Memory B cell (primary cell): Measurements from ENCODE around the gene RESP18.

Experiments used
- ATAC-seq: fragments of 150-1000 bp; cut with Tn5 transposase; 2 replicates; pipeline ENCODE4 v1.10.0; 2021; ENCODE audit warnings: low read depth, mild to moderate bottlenecking, moderate library complexity
- DNase-seq, 2 donors: peaks; one replicate each; pipeline ENCODE4 v3.0.0; 2022; ENCODE audit warnings: low spot score in 2 of 2
- H3K27ac Mint-ChIP-seq: one replicate; pipeline ENCODE4 v1.8.0; 2022; ENCODE audit warnings: mild to moderate bottlenecking, moderate library complexity, mixed read lengths
- H3K27me3 Mint-ChIP-seq: one replicate; pipeline ENCODE4 v1.8.0; 2022; ENCODE audit warnings: mixed read lengths
- H3K36me3 Mint-ChIP-seq: one replicate; pipeline ENCODE4 v1.8.0; 2022; ENCODE audit warnings: mild to moderate bottlenecking, mixed read lengths
- H3K4me1 Mint-ChIP-seq: one replicate; pipeline ENCODE4 v1.8.0; 2022; ENCODE audit warnings: mixed read lengths
- H3K4me3 Mint-ChIP-seq: one replicate; pipeline ENCODE4 v1.8.0; 2022; ENCODE audit warnings: mild to moderate bottlenecking, moderate library complexity, mixed read lengths
- H3K9me3 Mint-ChIP-seq: one replicate; pipeline ENCODE4 v1.8.0; 2022; ENCODE audit warnings: mixed read lengths

Gene RESP18

DNA sequence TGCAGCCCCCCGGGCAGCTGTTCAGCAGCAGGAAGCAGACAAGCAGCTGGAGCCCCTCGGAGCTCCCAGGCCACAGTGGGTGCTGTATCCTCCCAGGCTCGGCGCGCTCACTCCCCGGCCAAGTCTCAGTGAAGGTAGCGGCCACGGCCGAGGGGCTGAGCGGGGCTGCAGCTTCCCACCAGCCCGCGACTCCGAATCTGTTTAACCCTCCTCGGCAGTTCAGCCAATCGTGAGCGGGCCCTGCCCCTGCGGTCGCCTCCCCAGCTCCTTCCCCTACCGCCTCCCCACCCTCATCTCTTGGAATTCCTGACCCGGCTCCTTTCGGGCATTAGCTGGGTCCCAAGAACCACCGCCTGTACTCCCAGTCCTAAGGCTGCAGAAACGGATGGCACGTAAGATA is at the start of gene RESP18:
RESP18 (minus strand) TSS at position 203 of the 400 bp plus-strand sequence.
- H3K27ac Mint-ChIP-seq = no peak within 1 kb of the TSS
- no peak within 1 kb of the TSS for H3K4me3 Mint-ChIP-seq
- H3K27me3 Mint-ChIP-seq = peaks cover 27% of the 10 kb centered on the region
- DNase-seq (no peak), ATAC-seq (no peak)
- H3K9me3 Mint-ChIP-seq = peaks cover 11% of the 10 kb centered on the region
- H3K36me3 Mint-ChIP-seq = peaks cover 2% of the 10 kb centered on the region
- no peaks in the 10 kb centered on the region for H3K4me1 Mint-ChIP-seq

DNA sequence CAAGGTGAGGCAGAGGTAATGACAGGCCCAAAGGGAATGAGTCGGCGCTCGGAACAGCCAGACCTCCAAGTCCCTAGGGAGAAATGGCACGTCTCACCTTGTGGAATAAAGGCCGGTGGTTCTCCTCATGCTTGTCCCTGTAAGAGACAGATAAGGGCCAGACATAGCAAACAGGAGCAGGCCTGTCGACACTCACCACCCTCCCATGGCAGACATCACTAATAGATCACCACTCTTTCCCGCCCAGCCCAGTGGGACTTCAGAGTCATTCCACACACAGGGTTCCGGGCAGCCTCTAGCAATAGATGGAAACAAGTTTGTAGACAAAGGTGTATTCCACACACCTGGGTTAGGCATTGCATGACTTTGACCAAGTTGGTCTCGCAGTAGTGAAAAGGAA is 48.9 kb upstream of the RESP18 start:
- no peak for ATAC-seq
- DNase-seq = no peak
- Mint-ChIP-seq H3K27me3 (no peaks in the 10 kb centered on the region), H3K36me3 (peaks cover 42% of the 10 kb centered on the region), H3K4me3 (no peak overlapping the region), H3K9me3 (no peaks in the 10 kb centered on the region), H3K4me1 (peaks cover under 1% of the 10 kb centered on the region), H3K27ac (no peak overlapping the region)

DNA sequence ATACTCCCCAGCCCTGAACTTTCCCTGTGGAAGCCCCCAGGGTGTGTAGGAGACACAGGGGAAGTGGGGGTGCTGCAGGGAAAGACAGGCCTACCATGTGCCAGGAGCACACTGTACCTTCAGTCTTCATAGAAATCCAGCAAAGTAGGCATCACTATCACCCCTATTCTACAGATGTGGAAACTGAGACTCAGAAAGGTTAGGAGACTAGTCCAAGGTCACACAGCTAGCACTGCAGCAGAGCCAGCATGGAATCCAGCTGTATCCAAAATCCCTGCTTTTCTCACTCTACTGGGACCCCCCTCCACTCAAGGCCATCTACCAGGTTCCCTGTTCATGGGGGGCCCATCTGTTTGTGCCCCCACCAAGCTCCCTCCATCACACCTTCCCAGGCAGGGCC is 48.4 kb upstream of the RESP18 start:
- DNase-seq (no peak), ATAC-seq (no peak)
- no peaks in the 10 kb centered on the region for H3K4me1 Mint-ChIP-seq
- H3K9me3 Mint-ChIP-seq = no peaks in the 10 kb centered on the region
- peaks cover 41% of the 10 kb centered on the region for H3K36me3 Mint-ChIP-seq
- no peak overlapping the region for H3K27ac Mint-ChIP-seq
- no peaks in the 10 kb centered on the region for H3K27me3 Mint-ChIP-seq
- no peak overlapping the region for H3K4me3 Mint-ChIP-seq

DNA sequence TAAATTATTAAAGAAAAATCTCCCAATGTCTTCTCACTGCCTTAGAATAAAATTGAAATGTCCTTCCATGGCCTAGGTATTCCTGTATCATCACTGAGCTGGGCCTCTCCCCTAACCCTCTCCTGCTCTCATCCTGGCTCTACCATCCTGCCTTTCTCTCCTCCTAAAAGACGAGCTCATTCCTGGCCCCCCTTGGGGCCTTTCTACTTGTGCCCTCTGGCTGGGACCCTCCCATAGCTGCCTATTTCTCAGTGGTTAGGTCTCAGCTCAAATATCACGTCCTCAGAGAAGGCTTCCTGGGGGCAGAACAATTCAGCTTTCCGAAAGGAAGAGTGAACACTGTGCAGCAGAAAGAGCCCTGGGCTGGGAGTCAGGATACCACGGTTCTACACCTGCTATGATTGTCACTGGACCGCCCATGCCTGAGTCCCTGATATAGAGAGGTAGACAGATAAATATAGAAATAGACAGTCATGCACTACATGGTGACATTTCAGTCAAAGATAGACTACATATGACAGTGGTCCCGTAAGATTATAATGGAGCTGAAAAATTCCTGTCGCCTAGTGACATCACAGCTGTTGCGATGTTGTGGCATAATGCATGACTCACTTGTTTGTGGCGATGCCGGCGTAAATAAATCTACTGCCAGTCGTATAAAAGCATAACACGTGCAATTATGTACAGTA is 45.8 kb upstream of the RESP18 start:
- DNase-seq = no peak
- Mint-ChIP-seq H3K27ac (no peak overlapping the region), H3K9me3 (no peaks in the 10 kb centered on the region), H3K4me3 (no peak overlapping the region), H3K27me3 (no peaks in the 10 kb centered on the region), H3K36me3 (peaks cover 43% of the 10 kb centered on the region), H3K4me1 (no peaks in the 10 kb centered on the region)
- ATAC-seq = no peak

DNA sequence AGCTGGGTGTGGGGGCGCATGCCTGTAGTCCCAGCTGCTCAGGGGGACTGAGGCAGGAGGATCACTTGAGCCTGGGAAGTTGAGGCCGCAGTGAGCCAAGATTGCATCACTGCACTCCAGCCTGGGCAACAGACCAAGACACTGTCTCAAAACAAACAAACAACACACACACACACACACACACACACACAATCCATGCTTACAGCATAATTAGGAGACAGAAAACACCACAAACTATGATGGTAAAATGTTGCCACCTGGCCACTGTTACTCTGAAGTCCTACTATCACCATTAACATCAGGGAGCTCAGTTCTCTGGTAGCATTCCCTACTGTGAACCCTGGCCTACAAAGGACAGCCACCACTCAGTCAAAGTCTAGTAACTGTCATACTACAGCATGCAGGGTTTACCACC is 36.9 kb upstream of the RESP18 start:
- H3K27ac Mint-ChIP-seq = no peak overlapping the region
- no peak for DNase-seq

DNA sequence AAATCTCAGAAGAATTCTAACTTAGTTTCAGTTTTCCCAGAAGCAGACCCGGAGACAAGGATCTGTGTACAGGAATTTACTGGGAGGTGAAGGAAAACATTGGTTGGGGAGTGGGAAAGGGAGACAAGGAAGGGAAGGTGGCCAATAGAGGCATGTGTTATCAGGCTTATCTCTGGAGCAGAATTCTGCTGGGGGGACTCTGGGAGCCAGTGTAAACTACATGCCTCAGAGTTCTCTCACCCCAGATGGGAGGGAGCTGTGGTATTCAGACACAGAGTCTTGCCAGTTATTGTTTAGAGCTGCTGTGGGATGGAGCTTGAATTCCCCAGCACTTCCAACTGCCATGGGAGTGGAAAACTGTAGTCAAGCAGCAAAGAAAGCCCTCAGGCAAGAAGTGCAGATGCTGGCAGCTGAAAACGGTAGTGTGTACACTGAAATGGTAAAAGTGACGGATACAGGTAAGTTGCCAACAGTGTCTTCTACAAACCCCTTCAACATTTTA is 36.2 kb upstream of the RESP18 start:
- no peak for DNase-seq
- ATAC-seq = no peak
- Mint-ChIP-seq H3K4me1 (peaks cover 3% of the 10 kb centered on the region), H3K27ac (no peak overlapping the region), H3K9me3 (no peaks in the 10 kb centered on the region), H3K27me3 (no peaks in the 10 kb centered on the region), H3K36me3 (peaks cover 10% of the 10 kb centered on the region), H3K4me3 (no peak overlapping the region)

More for the DNA sequence above, 36.9 kb upstream of the RESP18 start:
- Mint-ChIP-seq H3K9me3 (no peaks in the 10 kb centered on the region), H3K4me1 (peaks cover 3% of the 10 kb centered on the region), H3K4me3 (no peak overlapping the region), H3K36me3 (peaks cover 17% of the 10 kb centered on the region), H3K27me3 (no peaks in the 10 kb centered on the region)
- no peak for ATAC-seq

DNA sequence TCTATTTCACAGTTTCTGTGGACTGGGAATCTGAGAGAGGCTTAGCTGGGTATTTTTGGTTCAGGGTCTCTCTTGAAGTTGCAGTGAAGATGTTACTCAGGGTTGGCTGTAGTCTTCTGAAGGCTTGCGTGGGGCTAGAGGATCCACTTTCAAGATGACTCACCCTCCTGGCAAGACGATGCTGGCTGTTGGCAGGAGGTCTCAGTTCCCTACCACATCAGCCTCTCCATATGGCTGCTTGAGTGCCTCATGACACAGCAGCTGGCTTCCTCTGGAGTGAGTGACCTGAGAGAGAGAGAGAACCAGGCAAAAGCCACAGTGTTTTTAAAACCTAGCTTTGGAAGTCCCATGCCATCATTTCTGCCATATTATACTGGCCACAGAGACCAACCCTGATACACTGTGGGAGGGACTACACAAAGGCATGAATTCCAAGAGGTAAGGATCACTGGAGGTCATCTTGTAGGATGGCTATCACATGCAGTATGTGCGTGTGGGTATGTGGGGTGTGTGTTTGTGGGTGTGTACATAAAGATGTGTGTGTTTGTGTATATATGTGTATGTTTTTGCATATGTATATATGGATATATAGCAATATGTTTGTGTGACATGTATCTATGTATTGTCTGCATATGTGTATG is 30.1 kb upstream of the RESP18 start:
- ATAC-seq (no peak), DNase-seq (no peak)
- Mint-ChIP-seq H3K4me1 (no peaks in the 10 kb centered on the region), H3K27ac (no peak overlapping the region), H3K9me3 (no peaks in the 10 kb centered on the region), H3K36me3 (peaks cover 6% of the 10 kb centered on the region), H3K27me3 (peaks cover 13% of the 10 kb centered on the region), H3K4me3 (no peak overlapping the region)

DNA sequence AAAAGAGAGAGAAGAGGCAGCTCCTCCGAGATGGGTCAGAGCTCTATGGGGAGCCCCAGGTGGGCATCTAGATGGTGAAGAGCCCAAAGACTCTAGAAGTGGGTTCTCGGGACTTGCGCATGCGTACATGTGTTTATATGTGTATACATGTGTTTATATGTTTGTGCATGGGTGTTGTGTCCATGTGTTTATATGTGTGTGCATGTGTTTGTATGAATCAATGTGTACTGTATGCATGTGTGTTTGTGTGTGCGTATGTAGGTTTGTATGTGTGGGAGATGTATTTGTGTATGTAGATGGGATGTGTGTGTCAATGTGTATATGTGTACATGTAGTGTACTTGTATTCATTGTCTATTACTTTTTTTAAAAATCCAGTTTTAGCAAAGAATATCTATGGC is 29.5 kb upstream of the RESP18 start:
- Mint-ChIP-seq H3K9me3 (no peaks in the 10 kb centered on the region), H3K27ac (no peak overlapping the region), H3K4me1 (no peaks in the 10 kb centered on the region), H3K4me3 (no peak overlapping the region), H3K36me3 (peaks cover 6% of the 10 kb centered on the region), H3K27me3 (peaks cover 15% of the 10 kb centered on the region)
- ATAC-seq = no peak
- no peak for DNase-seq

DNA sequence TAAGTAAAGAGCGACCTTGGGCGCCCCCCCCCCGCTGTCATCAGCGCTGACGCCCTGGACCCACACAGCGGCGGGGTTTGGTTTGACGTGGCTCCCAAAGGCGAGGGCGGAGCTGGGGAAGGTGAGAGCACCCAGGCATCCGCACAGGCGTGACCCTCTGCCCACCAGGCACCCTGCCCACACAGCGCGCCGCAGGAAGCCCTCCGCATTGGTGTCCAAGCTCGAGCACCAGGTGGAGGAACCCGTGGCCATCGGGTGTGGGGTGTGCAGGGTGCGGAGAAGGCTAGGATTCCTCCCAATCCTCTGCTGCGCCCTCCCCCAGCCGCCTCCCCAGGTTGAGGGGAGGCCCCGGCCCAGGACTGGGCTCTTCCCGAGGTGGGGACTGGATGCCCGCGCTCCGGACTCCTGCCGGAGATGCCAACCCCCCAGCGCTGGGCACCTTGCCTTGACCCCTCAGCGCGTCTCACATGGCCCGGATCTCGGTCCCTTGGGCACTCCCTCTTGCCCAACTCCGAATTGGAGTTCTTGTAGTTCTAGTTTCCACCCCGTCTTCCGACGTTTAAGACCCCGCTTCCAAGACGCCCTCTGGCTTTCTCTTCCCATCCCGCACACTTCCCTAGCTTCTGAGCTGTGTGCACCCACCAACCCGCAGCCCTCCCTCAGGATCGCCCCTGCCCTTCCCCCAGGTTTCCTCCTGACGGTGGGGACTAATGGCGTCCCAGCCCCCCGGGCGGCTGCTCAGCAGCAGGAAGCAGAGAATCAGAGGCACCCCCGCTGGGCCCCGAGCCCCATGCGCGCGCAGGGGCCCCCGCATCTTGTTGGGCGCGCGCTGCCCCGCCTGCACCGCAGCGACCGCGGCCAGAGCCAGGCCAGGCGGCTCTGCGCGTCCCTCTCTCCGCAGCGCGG is 25.9 kb upstream of the RESP18 start:
- H3K4me3 Mint-ChIP-seq = no peak overlapping the region
- DNase-seq (no peak), ATAC-seq (no peak)
- H3K9me3 Mint-ChIP-seq = no peaks in the 10 kb centered on the region
- H3K27ac Mint-ChIP-seq = no peak overlapping the region
- peaks cover 6% of the 10 kb centered on the region for H3K36me3 Mint-ChIP-seq
- H3K4me1 Mint-ChIP-seq = no peaks in the 10 kb centered on the region
- peaks cover 25% of the 10 kb centered on the region for H3K27me3 Mint-ChIP-seq

DNA sequence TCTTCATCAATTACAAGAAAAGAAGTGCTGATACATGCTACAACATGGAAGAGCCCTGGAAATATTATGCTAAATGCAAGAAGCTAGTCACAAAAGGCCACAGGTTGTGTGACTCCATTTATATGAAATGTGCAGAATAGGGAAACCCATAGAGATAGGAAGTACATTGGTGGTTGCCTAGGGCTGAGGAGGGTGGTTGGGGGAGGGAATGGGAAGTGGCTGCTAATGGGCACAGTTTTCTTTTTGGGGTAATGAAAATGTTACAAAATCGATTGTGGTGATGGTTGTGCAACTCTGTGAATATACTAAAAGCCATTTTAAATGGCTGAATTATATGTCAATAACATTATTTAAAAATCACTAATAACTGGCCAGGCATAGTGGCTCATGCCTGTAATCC is 24.3 kb upstream of the RESP18 start:
- DNase-seq = no peak

DNA sequence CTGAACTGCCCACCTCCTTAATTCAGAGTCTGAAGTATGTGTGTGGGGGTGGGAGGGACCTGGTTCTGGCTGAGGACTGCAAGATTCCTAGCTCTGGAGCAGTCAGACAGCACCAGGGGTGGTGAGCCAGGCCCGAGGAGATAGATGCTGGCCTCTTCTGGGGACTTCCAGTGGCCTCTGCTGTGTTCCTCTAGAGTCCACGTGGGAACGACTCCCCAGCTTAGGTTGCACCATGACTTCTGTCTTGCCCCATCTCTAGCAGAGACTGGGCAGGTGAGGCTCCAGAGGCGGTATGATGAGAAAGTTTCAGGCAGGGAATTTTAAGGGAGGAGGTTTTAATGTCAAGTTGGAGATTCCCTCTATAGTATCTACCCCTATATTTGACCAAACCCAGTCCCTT is 22.0 kb upstream of the RESP18 start:
- no peaks in the 10 kb centered on the region for H3K4me1 Mint-ChIP-seq
- H3K4me3 Mint-ChIP-seq = no peak overlapping the region
- ATAC-seq (no peak), DNase-seq (no peak)
- H3K27me3 Mint-ChIP-seq = peaks cover 23% of the 10 kb centered on the region
- no peaks in the 10 kb centered on the region for H3K36me3 Mint-ChIP-seq
- H3K27ac Mint-ChIP-seq = no peak overlapping the region
- H3K9me3 Mint-ChIP-seq = no peaks in the 10 kb centered on the region

More for the DNA sequence above, 24.3 kb upstream of the RESP18 start:
- no peak for ATAC-seq
- no peak overlapping the region for H3K27ac Mint-ChIP-seq
- peaks cover 27% of the 10 kb centered on the region for H3K27me3 Mint-ChIP-seq
- no peak overlapping the region for H3K4me3 Mint-ChIP-seq
- no peaks in the 10 kb centered on the region for H3K4me1 Mint-ChIP-seq
- no peaks in the 10 kb centered on the region for H3K9me3 Mint-ChIP-seq
- peaks cover 5% of the 10 kb centered on the region for H3K36me3 Mint-ChIP-seq

DNA sequence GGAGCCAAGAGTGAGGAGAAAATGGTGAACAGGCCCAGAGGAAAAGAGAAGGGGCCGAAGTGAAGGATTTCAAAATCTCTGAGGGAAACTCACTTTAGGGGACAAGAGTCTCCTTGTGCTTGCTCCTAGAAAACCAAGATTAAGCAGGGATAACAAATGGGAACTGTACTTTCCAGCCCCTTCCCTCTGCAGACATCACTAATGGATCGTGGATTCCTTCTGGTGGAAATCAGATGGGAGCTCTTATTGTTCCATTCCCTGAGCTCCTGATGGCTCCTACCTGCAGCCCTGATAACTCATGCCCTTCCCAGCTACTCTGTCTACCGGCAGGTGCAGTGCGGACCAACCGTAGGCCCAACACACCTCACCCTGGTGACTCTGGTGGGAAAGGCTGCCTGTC is 20.6 kb upstream of the RESP18 start:
- H3K4me3 Mint-ChIP-seq = no peak overlapping the region
- H3K36me3 Mint-ChIP-seq = no peaks in the 10 kb centered on the region
- peaks cover 23% of the 10 kb centered on the region for H3K27me3 Mint-ChIP-seq
- no peaks in the 10 kb centered on the region for H3K4me1 Mint-ChIP-seq
- ATAC-seq = no peak
- H3K27ac Mint-ChIP-seq = no peak overlapping the region
- no peaks in the 10 kb centered on the region for H3K9me3 Mint-ChIP-seq
- DNase-seq = no peak

DNA sequence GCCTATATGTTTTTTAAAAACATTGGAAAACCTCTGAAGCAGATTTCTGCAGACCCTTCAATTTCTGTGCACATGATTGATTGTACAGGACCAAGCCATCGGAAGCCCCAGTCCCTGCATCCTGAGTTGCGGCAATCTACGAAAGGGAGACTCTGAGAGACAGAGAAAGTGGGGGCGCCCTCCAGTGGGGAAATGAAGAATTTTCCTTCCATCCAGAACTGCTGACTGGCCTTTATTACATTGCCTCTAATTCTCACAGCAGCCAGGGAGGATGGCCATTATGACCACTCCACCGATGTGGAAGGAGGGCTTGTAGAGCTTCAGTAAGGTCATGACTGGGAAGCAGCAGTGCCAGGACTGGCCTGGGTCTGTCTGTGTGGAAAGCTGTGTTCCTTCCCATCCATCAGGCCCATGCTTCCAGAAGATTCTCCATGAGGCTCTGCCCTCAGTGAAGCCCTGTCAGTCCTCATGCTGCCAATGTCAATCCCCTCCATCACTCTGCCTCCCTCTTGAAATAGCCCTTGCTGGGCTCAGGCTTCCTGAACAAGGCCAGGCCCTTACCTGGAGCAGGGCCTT is 20.0 kb upstream of the RESP18 start:
- no peaks in the 10 kb centered on the region for H3K36me3 Mint-ChIP-seq
- peaks cover 25% of the 10 kb centered on the region for H3K27me3 Mint-ChIP-seq
- peak; percentile 67 for ATAC-seq
- H3K4me3 Mint-ChIP-seq = no peak overlapping the region
- no peaks in the 10 kb centered on the region for H3K4me1 Mint-ChIP-seq
- peak; percentile 33 to 59 for DNase-seq
- no peaks in the 10 kb centered on the region for H3K9me3 Mint-ChIP-seq
- H3K27ac Mint-ChIP-seq = no peak overlapping the region
